ENCODE measurements around the gene ITIH2. TPM values are rescaled to one million over a fixed set of nuclear protein-coding genes. Genes with fewer than 3 reads are reported as not detected.
"Not testable (repeated sequence)": the region's sequence is repeated elsewhere in the genome, so short reads cannot be mapped to it uniquely, and the experiment has no call there.

Gene ITIH2
- total RNA-seq, 1 donor from 2014 or later: not detected

- DNase-seq: not testable (repeated sequence)
These were observed 45.5 kb downstream of the ITIH2 start for GRCh38 chr10:7748637-7749036.

DNA sequence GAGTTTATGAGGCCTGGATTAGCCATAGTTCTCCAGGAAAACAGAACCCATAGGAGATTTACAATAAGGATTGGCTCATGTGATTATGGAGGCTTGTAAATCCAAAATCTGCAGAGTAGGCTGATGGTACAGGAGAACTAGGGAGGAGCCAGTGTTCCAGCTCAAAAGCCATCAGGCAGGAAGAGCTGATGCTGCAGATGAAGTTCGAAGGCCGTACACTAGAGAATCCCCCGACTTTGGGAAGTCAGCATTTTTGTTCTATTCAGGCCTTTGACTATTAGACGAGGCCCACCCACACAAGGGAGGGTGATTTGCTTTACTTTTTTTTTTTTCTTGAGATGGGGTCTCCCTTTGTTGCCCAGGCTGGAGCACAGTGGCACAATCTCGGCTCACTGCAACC, 47.1 kb downstream of the ITIH2 start:
- no peak for DNase-seq

- no peak for DNase-seq
These were observed 49.1 kb downstream of the ITIH2 start for GRCh38 chr10:7752251-7752650.

DNA sequence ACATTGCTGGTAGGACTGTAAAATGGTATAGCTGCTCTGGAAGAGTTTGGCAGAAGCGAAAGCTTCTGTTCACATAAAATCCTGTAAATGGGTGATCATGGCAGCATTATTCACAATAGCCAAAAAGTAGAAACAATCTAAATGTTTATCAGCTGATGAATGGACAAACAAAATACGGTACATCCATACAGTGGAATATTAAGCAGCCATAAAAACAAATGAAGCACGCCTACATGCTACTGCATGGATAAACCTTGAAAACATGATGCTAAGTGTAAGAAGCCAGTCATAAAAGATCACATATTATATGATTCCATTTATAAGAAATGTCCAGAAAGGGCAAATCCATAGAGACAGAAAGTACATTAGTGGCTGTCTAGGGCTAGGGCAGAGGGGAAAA, 52.0 kb downstream of the ITIH2 start:
- DNase-seq: no peak

DNA sequence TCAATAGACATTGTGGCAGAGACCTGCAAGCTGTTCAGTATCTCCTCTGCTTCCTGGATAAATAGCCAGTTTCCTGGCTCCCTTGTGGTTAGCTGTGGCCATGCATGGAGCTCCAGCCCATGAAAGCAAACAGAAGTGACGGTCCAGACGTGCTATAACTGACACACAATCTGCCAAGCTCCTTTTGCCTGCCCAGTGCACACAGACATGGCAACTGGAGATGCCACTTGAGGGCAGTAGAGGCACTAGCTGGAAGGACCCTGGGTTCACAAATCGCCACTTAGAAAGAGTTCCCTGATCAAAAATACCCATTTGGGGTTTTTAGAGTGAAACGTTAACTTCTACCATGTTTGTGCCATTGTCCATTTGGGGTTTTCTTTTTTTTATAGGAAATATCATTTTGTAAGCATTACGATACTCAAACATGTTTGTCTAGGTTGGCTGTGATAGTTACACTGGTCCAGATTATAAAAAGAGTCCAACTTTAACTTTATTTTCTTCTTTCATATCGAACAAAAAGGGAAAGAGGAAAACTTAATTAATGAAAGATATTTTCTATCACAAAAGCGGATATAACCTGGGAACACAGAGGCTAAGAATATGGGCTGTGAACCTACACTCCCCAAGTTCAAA, 53.4 kb downstream of the ITIH2 start:
- DNase-seq: peak; percentile 70

DNA sequence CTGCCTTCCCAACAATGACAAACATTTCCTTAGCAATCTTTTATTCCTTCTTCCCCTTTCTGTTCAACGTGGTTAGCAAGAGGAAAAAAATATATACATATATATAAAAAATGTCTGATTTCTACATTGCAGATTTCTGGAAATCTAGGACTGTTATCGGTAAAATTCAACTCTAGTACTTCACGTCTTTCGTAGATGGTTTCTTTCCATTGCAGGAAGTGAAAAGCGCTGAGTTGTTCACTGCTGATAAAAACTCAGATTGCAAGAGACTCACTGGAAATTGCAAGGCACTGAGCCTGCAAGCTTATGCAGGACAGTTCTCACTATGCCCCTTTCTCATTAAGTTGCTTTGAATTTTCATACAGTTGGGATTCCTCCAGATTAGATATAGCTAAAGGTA, 60.8 kb downstream of the ITIH2 start:
- no peak for DNase-seq

DNA sequence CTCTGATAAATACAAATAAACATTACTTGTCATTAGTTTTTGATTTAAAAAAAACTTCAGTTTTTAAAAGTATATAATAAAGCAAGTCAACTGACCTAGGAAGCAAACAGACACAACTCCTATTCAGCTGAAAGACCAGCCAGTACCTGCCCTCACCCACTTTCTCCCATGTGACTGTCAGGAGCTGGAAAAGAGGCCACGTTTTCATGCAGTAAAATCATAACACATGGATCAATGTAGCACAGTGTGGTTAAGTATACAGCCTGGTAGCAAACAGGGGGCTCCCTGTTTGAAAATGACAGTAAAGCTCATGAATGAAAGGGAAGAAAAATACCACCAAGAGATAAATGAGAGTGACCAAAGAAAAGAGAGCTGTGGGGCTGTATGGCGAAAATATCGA, 63.1 kb downstream of the ITIH2 start:
- no peak for DNase-seq

DNA sequence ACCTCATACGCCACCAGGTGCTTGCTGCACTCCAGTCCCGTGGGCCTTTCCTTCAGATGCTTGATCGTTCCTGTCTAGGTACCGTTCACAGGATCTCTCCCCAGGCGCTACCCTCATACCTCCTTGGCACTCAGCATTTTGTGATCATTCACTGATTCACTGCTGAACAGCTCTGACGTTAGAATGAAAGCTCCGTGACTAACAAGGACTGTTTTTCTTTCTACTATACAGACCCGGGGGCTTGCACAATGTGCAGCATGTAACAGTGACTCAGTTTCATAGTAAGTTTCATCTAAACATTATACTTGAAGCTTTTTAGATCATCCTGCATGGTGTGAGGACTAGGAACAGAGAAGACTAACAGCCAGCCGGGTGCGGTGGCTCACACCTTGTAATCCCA, 64.1 kb downstream of the ITIH2 start:
- DNase-seq: no peak

GRCh38 chr10:7768417-7768816, 65.3 kb downstream of the ITIH2 start:
- DNase-seq: no peak

- DNase-seq: peak; percentile 64
These were observed 71.0 kb downstream of the ITIH2 start for GRCh38 chr10:7773845-7774801.

DNA sequence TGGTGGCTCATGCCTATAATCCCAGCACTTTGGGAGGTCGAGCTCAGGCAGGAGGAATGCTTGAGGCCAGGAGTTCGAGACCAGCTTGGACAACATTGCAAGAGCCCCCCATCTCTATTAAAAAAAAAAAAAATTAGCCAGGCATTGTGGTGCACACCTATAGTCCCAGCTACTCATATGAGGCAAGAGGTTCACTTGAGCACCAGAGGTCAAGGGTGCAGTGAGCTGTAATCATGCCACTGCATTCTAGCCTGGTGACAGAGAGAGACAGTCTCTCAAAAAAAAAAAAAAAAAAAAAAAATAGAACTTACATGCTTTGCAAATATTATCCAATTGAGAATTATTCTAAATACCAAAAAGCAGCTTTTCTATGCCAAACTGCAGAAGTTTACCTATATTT, 73.7 kb downstream of the ITIH2 start:
- DNase-seq: no peak

GRCh38 chr10:7782194-7782593, 79.1 kb downstream of the ITIH2 start:
- DNase-seq: not testable (repeated sequence)

- DNase-seq: no peak
These were observed 83.3 kb downstream of the ITIH2 start for GRCh38 chr10:7786430-7786829.

DNA sequence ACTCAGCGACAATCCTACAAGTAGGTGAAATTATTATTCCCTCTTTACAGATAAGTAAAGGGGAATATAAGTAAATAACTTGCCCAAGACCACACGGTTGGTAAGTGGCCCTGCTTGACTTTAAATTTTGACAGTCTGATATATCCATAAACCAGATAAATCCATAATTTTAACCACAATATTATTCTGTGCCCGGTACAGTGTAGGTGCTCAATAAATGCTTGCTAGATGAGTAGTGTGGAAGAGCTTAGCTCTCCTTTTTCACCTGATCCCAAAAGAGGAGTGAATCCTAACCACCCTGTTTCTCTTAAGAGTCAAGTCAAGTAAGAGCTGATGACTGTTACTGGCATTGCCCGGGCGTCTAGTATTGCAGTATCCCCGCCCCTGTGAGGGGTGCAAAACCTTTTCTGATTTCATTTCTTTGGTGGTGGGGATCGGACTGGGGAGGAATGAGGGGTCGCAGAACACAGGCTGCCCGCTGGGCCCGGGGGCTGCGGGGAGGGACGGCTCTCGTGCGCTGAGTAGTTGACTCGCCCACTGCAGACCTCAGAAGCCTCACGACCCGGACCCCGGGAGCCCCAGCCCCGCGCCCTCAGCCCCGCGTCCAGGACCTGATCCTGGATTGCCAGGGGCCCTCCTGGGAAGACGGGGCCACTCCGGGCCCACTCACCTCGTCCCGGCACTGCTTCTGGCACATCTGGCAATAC, 84.2 kb downstream of the ITIH2 start:
- peak; percentile 24 for DNase-seq

DNA sequence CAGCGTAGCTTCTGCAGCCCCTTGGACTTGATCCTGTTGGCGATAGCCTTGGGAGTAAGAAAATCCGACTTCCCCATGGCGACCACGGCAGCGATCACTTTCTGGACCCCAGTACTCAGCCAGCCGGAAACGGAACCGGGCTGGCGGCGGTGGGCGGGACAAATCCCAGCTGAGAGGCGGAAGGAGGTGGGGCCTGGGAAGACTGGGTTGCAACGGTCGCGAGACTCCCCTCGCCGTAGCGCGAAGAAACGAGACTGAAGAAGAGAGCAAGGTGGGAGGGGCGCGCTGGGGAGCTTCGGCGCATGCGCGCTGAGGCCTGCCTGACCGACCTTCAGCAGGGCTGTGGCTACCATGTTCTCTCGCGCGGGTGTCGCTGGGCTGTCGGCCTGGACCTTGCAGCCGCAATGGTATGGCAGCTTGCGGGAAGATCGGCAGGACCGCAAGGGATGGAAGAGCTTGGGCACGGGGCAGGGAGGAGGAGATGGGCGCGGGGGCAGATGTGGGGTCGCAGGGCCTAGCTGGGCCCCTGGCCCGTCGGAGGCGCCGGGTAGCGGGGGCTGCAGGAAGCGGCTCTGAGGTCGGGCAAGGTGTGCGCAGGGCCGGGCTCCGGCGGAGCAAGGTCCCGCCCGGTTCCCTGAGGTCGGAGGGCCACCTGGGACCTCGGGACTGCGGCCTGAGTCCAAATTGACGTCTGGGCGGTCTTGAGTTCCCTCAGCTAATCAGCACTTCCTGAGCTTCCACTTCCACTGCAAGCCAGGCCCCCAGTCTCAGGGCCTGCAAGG, 84.9 kb downstream of the ITIH2 start, which contains the start of the genes ATP5F1C and KIN:
TSS of gene ATP5F1C (plus strand) at position 321 of the 782 bp plus-strand sequence. CDS start at position 352, 31 bp downstream.
TSS of gene KIN (minus strand) at position 137 of the 782 bp plus-strand sequence. CDS start at position 77, 60 bp downstream.
- peak; percentile 98 for DNase-seq

DNA sequence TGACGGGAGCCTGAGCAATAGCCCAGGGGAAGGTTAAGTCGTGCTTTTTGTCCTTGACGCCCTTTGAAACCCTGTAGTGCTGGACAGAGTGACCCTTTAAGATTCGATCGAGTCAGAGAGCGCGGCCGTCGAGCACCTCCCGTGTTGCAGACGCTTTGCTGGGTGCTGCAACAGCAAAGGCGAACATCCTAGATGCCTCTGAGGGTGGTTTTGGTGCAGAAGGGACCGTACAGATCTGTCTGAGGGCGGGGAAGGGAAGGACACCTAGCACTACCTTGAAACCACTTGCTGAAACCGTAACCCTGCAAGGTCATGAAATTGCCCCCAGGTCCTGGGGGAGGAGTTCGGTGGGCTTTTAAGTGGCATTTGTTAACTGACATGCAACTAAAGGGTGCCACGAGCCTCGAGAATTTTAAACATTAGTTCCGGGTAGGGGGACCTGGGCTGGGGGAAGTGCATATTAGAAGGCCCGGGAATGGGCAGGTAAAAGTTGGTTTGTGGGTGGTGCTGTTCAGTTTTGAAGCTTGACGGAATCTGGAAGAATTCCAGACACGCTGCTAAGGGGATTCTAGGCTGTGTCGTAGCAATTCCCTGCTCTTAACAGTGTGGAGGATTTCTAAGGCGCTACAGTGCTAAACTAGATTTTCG, 85.6 kb downstream of the ITIH2 start:
- peak; percentile 43 for DNase-seq

DNA sequence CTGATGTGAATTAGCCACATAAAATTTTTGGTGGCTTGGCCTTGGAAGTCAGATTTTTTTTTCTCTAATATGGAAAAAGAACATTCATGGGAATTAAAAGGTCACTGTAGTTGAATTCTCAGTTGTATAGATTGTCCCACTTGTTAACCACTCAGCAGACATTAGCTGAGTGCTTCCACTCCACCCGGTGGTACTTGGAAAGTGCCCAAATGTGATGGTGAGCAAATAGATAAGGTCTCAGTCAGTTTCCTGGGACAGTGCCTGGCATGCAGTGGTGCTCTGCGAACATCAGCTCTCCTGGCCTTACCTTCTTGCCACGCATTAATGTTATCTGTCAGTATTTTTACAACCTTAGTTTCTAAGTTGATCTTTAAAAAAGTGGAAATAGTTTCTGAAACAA, 86.3 kb downstream of the ITIH2 start:
- DNase-seq: peak; percentile 23

DNA sequence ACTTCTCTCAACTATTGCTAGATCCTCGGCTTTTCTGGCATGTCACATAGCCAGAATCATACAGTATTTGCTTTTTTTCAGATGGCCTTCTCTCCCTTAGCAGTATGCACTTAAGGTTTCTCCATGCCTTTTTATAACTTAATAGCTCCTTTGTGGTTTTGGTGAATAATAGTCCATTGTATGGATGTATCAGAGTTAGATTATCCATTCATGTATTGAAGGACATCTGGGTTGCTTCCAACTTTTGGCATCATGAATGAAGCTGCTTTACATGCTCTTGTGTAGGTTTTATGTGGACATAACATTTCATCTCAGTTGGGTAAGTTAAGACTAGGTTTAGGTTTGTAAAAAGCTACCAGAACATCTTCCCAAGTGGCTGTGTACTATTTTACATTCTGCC, 89.4 kb downstream of the ITIH2 start:
- no peak for DNase-seq

DNA sequence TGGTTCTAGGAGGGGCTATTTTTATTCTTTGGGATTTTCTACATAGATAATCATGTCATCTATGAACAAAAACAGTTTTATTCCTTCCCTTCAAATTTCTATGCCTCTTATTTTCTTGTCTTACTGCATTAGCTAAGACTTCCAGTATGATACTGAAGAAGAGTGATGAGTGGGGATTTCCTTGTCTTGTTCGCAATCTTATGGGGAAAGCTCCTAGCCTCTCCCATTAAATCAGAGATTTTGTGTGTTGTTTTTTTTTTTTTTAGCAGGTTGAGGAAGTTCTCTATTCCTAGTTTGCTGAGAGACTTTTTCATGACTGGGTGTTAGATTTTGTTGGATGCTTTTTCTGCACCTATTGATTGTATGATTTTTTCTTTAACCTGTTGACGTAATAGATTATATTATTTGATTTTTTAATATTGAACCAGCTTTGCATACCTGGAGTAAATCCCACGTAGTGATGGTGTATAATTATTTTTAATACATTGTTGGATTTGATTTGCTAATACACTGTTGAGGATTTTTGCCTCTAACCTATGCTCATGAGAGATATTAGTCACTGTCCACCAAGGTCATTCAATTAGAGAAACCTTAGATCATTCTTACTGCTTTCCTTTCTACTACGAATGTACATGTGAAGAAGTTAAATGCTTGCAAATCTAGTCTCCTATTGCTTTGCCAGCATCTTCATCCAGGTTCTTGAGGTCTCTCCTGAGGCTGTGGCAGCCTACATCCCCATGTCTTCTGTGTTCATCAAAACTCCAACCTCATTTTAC, 91.3 kb downstream of the ITIH2 start:
- no peak for DNase-seq

DNA sequence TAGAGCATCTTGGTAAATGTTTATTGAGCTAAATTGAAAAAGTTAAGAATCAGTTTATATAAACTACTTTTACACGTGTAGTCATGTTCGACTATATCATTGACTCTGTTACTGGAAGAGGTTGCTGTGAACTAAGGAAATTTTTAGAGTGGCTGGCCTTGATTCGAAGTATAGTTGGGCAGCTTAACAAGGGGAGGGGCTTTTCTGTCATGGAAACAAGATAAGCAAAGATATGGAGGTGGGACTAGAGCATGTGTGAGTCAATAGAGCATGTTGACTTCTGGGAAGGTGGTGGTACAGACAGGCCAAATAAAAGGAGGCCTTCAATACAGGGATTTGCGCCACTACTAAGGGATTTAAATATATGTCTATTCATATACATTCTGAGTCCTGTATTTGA, 92.5 kb downstream of the ITIH2 start:
- DNase-seq: peak; percentile 27

DNA sequence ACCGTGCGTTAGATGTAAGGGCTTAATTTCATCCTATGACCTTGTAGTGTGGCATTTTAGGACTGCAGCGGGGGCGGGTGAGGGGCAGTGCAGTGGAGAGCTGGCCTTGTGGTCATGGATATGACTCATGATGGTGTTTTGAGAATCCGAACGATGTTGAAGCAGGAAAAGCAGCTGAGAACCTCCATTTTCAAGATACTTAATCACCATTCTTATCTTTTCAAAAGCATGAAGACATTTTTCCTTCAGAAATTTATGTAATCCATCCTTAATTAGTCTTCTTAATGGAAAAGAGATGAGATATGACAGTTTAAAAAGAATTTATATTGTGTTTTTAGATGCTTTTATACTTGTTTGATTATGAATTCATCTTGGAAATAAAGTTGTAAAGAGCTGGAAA, 94.5 kb downstream of the ITIH2 start:
- DNase-seq: peak; percentile 88

Data from dermis blood vessel endothelial cell (primary cell).